Peyer's patch (tissue), 4 donors: ENCODE results near the gene VANGL1. TPM values are rescaled to one million over a fixed set of nuclear protein-coding genes. Genes with fewer than 3 reads are reported as not detected.

Experiments
- DNase-seq, 3 donors: peaks; one replicate each; pipeline ENCODE4 v3.0.0-alpha.2; 2017 to 2019
- H3K27ac ChIP-seq, 4 donors: fragments of 200-600 bp; sonication (generic); one replicate each; pipeline ENCODE4 v1.5.1; 2016 to 2019
- H3K27me3 ChIP-seq, 2 donors: fragments of 200-600 bp; sonication (generic); one replicate each; pipeline ENCODE4 v1.5.1; 2019
- H3K36me3 ChIP-seq, 3 donors: fragments of 200-600 bp; sonication (generic); one replicate each; pipeline ENCODE4 v1.5.1; 2016 to 2019
- H3K4me1 ChIP-seq, 4 donors: fragments of 200-600 bp; sonication (generic); one replicate each; pipeline ENCODE4 v1.5.1; 2016 to 2019
- H3K4me3 ChIP-seq, 4 donors: fragments of 200-600 bp; sonication (generic); 1 replicate in 3 of 4; 2 replicates in 1 of 4; pipeline ENCODE4 v1.5.1; 2016 to 2019; ENCODE audit warnings: mild to moderate bottlenecking in 1 of 4
- H3K9me3 ChIP-seq, 4 donors: fragments of 200-600 bp; sonication (generic); one replicate each; pipeline ENCODE4 v1.5.1; 2016 to 2019; ENCODE audit warnings: mild to moderate bottlenecking in 1 of 4
- CTCF ChIP-seq, 6 experiments: fragments of 450-650 bp in 4 of 6; fragments of 200-600 bp in 2 of 6; sonication (generic) in 1 of 6; IDR thresholded peaks; one replicate each; pipeline ENCODE4 v1.5.1; 2017 to 2019; ENCODE audit warnings: antibody characterized with exemption in 6 of 6, mild to moderate bottlenecking in 3 of 6, moderate library complexity in 1 of 6
- POLR2A ChIP-seq, 2 donors: fragments of 450-650 bp; IDR thresholded peaks; one replicate each; pipeline ENCODE4 v1.5.1; 2017; ENCODE audit warnings: antibody characterized with exemption in 2 of 2, mild to moderate bottlenecking in 2 of 2, moderate library complexity in 2 of 2
- total RNA-seq, 4 donors: library from RNA; depleted of rRNA; stranded (reverse); fragments of >200 nt; gene quantifications; one replicate each; pipeline ENCODE4 v1.1.0, GENCODE V29; 2016

VANGL1 gene
- total RNA-seq, 4 donors from 2014 or later, result 6.2 to 10.7 (median 7.3) TPM

GRCh38 chr1:115697619-115698018, 55.8 kb downstream of the VANGL1 start:
- no peak for DNase-seq
- H3K27ac ChIP-seq, result no peak overlapping the region
- H3K9me3 ChIP-seq, result no peaks in the 10 kb centered on the region
- TF ChIP-seq POLR2A (IDR thresholded peaks at IDR 0.05) (no peak), CTCF (IDR thresholded peaks at IDR 0.05) (no peak)
- no peaks in the 10 kb centered on the region for H3K4me1 ChIP-seq
- no peaks in the 10 kb centered on the region for H3K27me3 ChIP-seq
- H3K36me3 ChIP-seq, result peaks cover 0 to under 1% (median 0%) of the 10 kb centered on the region in 3 donors
- no peak overlapping the region for H3K4me3 ChIP-seq

- Histone ChIP-seq H3K9me3 (no peaks in the 10 kb centered on the region), H3K27ac (no peak overlapping the region), H3K4me1 (no peaks in the 10 kb centered on the region), H3K36me3 (no peaks in the 10 kb centered on the region), H3K27me3 (no peaks in the 10 kb centered on the region), H3K4me3 (no peak overlapping the region)
- TF ChIP-seq POLR2A (IDR thresholded peaks at IDR 0.05) (no peak), CTCF (IDR thresholded peaks at IDR 0.05) (no peak)
- DNase-seq, result no peak
Observed at GRCh38 chr1:115701090-115701489, 59.3 kb downstream of the VANGL1 start.

GRCh38 chr1:115702959-115703358, 61.2 kb downstream of the VANGL1 start:
- no peaks in the 10 kb centered on the region for H3K27me3 ChIP-seq
- H3K27ac ChIP-seq, result no peak overlapping the region
- DNase-seq, result no peak
- TF ChIP-seq CTCF (IDR thresholded peaks at IDR 0.05), result no peak
- no peak for TF ChIP-seq POLR2A (IDR thresholded peaks at IDR 0.05)
- H3K36me3 ChIP-seq, result no peaks in the 10 kb centered on the region
- H3K4me1 ChIP-seq, result no peaks in the 10 kb centered on the region
- no peak overlapping the region for H3K4me3 ChIP-seq
- H3K9me3 ChIP-seq, result no peaks in the 10 kb centered on the region

GRCh38 chr1:115705085-115705951, 63.5 kb downstream of the VANGL1 start:
- Histone ChIP-seq H3K4me1 (no peaks in the 10 kb centered on the region), H3K36me3 (no peaks in the 10 kb centered on the region), H3K27ac (no peak overlapping the region), H3K4me3 (no peak overlapping the region), H3K9me3 (no peaks in the 10 kb centered on the region), H3K27me3 (no peaks in the 10 kb centered on the region)
- TF ChIP-seq POLR2A (IDR thresholded peaks at IDR 0.05) (no peak), CTCF (IDR thresholded peaks at IDR 0.05) (no peak)
- DNase-seq, result no peak

- H3K9me3 ChIP-seq, result no peaks in the 10 kb centered on the region
- H3K4me3 ChIP-seq, result no peak overlapping the region
- no peaks in the 10 kb centered on the region for H3K27me3 ChIP-seq
- H3K4me1 ChIP-seq, result no peaks in the 10 kb centered on the region
- no peak for DNase-seq
- TF ChIP-seq CTCF (IDR thresholded peaks at IDR 0.05) (no peak), POLR2A (IDR thresholded peaks at IDR 0.05) (no peak)
- no peak overlapping the region for H3K27ac ChIP-seq
- no peaks in the 10 kb centered on the region for H3K36me3 ChIP-seq
Observed at GRCh38 chr1:115705963-115706362, 64.2 kb downstream of the VANGL1 start.
